T-helper 2 cell (primary cell): ENCODE measurements around the gene FARP2.

Experiments
- DNase-seq, 5 experiments: peaks; one replicate each; pipeline versions ENCODE4 v3.0.0 to v3.0.0-alpha.2; 2012 to 2022

FARP2 gene

DNA sequence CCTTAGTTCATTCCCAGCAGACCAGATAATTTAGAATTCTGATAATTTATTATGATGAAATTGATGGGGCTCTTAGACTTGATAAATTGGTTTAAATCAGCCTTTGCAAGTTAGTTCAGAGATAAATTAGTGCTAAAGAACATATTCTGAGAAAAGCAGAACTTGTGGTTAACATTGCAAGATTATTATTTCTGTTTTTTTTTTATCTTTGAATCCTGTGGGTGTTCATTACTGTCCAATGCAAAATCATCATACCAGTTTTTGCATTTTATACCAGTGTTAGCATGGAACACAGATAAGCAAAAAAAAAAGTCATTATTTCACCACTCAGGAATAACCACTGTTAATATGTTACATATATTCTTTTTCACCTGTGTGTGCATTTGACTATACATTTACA, 31.3 kb upstream of the FARP2 start:
- no peak for DNase-seq

DNA sequence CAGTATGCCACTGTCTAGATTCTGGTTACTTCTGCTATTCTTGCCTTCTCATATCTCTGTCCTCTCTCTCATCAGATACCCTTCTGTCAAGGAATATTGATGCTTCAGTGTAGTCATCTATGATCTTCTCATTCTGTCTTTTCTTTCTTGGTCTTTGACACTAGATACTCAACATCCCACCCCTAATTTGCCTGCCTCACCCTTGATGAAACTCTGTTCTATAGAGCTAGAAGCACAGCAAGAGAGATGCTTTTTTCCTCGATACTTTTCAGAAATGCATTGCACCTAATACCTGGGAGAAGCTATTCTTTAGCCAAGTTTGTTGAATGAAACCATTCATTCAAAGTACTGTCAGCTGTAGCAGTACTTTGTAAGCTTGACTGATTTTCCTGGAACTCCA, 30.8 kb upstream of the FARP2 start:
- DNase-seq, result no peak

DNA sequence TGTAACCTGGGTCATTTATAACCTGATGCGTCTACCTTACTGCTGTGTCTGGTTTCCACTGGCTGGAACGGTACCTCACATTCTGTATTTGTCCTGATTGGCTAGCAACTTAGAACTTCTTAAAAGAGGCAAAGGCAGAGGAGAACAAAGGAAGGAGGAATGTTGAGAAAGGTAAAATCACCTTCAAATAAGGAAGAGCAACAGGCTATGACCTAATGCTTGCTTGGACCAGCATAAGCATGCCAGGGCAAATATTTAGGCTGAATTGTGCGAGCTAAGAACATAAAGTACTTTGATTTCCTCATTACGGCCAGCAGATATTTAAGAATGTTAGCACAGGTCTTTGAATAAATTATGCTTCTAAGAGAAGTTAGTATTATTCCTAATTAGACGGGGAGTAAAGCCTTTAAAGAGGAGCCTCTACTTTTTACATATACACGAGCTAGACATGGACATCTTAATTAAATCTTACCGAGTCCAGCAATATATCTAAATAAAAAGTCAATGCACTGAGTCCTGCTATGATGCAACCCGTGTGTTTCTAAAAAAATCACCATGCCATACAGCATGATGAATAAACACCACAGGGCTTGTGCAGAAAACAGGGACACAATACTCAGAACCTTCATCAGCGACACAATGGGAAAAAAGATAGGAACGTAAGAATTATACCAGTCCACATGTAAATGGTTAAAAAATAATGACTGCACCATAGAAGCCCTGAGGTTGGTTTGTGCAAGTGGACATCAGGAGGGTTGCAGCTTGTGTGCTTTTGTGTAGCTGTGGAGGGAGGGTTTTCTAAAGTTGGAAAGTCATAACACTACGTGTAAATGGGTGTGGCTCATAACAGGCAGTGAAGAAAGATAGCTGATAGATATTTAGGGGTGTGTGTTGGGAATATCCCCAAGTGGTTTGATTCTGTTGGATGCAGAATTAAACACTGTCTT, 26.1 kb upstream of the FARP2 start:
- no peak for DNase-seq

DNA sequence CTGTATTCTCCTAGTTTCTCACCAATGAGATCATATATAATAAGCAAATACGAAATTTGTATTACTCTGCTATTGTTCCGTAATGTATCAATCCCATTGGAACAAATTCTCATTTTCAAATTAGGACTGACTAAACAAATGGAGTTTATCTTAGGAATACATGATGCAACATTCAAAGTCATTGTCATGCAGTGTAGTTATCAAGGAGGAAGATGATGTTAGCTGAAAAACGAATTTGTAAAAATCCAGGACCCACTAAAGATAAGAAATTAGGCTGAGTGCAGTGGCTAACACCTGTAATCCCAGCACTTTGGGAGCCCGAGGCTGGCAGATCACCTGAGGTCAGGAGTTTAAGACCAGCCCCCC, 25.5 kb upstream of the FARP2 start:
- DNase-seq, result no peak

DNA sequence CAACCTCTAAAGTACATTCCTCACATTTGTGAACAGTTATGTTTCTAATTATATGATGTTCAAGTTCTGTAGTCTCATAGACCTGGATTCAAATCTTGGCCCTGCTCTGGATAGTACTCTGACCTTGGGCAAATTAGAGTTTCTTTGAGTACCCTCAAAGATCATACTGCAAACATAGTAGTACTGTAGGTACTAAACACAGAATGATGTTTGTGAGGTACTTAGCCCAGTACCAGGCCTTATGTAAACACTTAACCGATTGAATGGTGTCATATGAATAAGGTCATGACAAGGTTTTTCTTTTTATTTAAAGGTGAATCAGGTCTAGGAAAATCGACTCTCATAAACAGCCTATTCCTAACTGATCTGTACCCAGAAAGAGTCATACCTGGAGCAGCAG, 21.3 kb upstream of the FARP2 start:
- DNase-seq, result no peak

DNA sequence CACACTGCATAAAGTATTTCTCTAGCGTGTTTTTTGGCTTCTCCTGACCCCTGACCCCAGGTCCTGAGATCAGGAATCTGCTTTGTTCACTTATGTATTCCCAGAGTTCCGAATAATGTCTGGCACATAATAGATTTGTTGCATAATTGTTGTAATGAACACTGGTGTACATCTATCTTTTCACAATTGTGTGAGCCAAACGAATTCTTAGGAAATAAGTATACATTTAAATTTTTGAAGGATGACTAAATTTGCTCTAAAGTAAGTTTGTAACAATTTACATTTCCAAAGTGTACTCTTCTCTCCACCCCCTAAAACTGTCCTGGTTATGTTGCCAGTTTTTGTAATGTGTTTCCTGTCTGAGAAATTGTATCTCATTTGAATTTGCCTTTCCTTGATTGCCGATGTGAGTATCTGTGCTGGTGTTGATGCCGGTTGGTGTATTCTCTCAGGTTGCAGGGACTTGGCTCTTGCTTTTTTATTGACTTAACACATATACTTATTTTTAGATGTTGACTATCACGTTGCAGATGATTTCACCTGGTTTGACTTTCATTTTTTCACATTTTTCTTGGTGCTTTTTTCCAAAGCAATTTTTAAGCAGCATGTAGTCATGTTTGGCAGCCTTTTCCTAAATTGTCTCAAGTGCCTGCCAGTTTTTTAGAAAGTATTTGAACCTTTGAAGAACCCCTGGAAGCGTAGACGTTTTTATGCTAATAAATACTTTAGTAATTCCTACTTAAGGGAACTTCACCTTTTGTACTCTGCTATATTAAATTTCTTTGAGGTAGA, 16.1 kb upstream of the FARP2 start:
- DNase-seq, result no peak

DNA sequence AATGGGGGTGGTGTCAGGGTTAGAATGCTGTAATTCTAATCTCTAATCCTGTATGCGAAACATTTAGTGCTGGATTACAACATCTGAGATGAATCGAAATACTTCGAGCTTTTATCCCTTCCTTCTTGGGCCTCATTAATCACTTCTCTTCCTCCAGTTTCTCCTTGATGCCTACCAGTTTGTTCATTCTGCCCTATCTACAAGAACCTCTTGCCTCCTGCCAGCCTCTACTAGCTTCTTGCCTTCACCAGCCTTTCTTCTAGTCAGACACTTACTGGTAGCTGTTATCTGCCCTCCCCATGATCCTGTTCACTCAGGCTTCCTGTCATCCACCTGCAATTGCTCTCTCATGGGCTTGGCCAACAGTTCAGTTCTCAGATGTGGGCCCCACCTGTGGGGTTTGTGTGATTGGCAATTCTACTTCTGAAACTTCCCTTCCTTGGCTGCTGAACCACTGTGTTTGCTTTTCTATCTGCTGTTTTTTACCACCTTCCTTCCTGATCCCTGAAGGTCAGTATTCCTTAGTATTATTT, 15.4 kb upstream of the FARP2 start:
- DNase-seq, result peak in 1 of 5 experiments; percentile 24

DNA sequence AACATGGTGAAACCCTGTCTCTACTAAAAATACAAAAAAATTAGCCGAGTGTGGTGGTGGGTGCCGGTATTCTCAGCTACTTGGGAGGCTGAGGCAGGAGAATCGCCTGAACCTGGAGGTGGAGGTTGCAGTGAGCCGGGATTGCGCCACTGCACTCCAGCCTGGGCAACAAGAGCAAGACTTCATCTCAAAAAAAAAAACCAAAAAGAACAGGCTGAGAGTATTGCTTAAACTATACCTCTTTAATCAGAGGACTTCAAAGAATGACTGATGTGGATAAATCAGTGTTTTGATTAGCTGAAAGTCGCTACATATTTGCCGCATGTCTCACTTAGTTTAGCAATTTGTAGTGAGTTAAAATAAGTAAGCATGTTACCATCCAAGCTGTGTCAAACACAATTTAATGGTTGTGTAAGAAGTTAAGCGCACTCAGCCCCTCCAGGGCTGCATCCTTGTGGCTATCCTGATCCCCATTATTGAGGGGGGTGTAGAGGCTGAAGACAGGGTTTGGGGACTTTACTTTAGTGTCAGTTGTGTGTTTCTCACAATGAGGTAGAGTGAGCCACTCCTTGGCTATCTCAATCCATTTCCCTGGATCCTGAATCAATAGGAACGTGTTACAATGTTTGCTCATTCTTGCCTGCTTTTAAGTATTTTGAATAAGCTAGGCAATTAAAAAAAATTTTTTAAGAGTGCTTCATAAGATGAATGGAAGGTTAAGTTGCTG, 11.0 kb upstream of the FARP2 start:
- DNase-seq, result no peak

DNA sequence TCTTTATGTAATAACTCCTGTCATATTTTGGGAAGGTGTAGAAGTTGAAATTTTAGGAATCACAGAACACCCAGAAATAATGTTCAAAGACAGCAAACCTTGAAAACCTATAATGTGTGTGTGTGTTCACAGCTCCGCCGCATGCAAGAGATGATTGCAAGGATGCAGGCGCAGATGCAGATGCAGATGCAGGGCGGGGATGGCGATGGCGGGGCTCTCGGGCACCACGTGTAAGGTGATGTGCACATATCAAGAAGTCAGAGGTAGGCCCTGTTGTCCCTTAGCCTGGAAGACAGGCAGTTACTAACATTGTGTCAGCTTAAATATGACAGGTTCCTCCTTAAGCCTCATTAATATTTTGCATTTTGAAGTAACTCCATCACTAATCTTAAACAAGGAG, 6.1 kb upstream of the FARP2 start:
- DNase-seq, result no peak

DNA sequence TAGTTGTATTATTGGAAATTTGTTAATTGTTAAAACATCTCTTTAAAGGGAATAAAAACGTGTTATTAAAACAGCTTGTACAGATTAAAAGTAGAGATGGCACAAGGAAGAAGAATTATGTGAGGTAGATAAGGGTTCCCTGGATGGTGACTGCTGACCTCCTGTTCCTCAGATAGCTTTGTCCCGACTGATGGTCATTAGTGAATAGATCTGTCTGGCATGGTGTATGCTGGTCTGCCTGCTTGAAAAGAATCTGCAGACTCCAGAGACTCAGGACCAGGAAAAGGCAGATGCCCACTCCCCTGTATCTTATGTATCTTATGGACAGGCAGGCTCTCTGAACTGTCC, 5.6 kb upstream of the FARP2 start:
- DNase-seq, result no peak

DNA sequence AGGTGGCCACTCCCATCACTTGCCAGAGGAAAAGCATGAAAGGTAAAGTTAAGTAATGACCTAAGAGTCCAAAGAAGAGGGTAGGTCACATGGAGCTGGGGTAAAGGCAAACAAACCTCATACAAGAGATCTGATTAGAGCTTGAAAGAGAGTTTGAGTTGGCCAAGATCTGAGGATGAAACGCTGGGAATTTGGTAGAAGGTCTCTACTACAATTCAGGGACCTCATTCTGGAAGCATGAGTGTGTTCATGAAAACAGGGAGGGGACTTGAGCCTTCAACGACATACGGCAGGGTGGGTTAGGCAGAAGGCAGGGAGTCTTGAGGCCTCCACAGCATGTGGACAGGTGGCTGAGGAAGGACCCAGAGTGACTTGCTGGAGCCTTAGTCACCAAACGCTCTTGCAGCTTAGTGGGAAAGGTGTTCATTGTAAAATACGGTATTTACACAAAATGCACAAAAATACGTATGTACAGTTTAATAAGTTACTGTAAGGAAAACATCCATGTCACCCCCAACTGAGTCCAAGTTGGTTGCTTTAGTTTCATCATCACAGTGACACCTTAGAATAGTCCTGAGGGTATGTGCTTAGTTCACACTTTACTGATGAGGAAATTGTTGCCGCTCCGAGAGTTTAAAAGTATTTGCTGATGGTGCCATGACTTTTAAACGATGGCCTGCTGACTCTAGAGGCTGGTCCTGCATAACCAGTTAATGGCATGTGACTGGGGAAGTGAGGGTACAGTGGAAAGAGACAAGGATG, 5.0 kb upstream of the FARP2 start:
- DNase-seq, result no peak

DNA sequence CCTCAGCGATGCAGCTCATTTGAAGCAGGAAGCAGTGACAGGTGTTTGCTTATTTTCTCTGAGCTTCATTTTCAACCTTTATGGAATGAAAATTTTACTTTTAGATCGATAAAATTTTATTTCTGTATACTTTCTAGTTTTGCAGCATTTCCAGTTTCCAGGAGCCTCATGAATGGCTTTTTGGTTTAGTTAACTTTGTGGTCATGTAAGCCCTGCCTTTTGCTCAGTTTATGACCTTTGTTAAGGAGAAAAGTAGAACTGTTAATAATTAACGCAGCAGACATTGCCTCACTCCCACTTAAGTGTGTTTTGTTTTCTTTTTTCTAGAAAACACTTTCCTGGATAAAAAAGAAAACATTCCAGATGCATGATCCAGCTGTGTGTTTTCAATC, 4.4 kb upstream of the FARP2 start:
- DNase-seq, result no peak

DNA sequence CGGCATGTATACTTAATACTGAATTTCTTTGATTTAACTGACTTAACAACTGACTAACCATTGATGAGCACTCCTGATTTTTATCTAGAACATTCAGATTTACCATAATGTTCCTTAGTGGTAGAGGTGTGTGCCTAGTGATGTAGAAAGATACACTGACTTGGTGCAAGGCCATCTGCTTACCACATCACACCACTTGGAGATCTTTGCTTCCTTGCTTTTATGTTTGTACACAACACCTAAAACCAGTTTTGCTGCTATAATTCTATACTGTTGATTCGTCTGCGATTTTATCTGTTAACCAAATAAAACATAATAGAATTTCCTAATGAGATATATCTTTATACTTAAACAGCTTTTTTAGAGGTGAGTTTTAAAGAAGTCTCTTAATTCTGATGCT, 3.9 kb upstream of the FARP2 start:
- peak in 1 of 5 experiments; percentile 48 for DNase-seq

DNA sequence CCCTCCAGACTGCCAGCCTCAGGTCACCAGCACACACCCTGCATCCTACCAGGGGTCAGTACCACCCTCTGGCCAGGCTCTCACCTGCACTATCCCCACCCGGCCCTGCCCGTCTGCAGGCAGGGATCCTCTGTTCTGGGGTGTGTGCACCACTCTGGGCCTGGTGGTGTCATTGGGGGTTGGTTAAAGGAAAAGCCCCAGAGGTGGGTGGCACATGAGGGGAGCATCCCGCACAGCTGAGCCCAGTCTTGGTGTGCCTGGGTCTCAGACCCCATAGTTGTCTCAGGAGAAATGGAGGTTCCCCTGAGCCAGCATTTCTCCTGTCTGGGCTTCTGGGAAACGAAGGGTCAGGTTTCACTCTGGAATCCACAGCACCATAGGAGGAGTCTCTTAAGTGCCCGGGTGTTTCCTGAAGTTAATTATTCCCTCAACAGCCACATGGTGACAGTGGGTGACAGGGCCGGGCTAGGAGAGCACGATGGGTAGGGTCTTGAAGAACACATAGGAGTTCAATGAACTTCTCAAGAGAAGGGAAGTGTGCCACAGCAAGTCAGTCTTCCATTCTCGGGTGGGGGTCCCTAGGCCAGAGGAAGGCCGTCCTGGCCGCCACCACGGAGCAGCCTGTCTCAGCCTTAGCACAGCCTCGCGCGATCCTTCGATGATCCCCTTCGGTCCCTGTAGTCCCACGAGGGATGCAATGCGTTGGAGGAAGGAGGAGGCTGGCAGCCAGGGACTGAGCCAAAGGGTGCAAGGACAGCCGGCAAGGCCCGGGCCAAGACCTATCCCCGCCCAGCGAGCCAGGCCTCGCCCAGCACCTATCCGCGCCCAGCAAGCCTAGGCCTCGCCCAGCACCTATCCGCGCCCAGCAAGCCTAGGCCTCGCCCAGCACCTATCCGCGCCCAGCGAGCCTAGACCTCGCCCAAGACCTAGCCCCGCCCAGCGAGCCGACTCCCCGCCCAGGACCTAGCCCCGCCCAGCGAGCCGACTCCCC, 1.1 kb upstream of the FARP2 start:
- peak; percentile 48 to 83 (median 61) for DNase-seq

DNA sequence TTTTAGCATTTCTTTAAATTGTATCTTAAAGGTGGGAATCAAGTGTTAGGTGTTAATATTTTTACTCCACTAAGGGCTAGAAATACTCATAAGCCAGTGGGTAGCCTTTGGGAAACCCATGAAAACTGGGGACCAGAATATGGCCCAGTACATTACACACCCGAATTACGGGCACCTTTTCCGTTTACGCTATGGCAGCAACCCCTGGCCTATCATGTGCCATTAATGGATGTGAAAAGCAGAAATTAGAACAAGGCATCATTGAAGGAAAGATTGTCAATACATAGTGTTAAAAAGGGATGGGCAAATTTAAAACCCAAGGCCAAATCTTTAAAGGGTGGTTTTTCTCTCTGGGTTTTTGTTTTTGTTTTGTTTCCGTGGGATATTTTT, 781 bp downstream of the FARP2 start:
- no peak for DNase-seq

DNA sequence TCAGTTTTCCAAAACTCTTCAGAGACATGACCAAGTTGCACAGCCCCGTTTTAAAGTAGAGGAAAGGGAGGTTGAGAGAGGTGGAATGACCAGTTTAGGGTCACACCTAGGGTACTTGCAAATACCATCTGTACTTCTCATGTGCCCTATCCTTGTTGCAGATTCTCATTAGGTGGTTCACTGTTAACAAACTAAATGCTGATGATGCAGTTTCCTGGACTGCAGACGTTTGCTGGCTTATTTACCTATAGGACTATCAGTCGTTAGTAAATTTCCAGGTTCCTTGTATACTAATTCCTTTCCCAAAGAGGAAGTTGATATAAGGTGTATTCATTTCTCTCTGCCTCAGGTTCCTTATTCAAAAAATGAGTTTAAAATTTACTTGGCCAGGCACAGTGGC, 1.4 kb downstream of the FARP2 start:
- DNase-seq, result no peak

DNA sequence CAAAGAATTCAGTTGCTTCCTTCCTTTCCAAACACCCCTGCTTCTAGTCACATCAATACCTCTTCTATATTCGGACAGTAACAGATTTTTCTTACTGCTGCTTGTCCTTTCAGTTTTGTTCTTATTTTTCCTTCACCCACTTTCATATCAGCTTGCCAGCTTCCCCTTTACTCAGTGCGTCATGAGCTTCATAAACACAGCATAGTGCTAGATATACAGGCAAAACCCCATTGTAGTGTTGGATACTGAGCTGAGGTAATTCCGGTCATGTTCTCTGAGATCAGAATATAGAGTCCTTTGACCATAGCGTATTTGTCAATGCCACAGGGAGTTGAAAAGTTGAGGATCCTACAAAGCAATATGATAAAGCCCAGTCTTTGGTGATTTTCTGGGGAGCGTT, 2.4 kb downstream of the FARP2 start:
- DNase-seq, result peak in 1 of 5 experiments; percentile 54

DNA sequence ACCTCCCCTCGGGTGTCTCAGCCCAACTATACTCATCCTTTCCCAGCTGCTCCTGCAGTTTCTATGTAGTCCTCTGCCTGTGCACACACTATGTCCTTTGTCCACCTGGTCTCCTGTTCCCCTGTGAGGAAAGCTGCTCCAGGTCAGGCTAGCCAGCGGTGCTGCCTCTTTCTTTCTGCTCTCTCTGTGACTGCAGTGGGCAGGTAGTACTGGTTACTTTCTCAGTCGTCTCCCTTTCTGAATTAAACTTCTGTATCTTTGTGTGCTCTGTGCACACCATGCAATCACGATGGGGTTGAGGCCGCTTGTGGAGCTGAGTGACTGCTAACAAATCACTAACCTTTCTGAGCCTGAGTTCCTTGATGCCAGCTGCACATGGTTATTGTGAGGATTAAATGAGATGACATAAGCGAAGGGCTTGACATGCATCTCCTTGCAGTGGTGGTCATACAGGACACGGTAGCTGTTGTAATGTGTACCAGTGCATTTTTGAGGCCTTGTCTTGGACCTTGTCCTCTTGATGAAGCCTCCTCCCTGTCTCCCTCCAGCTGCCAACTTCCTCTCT, 3.5 kb downstream of the FARP2 start:
- no peak for DNase-seq

DNA sequence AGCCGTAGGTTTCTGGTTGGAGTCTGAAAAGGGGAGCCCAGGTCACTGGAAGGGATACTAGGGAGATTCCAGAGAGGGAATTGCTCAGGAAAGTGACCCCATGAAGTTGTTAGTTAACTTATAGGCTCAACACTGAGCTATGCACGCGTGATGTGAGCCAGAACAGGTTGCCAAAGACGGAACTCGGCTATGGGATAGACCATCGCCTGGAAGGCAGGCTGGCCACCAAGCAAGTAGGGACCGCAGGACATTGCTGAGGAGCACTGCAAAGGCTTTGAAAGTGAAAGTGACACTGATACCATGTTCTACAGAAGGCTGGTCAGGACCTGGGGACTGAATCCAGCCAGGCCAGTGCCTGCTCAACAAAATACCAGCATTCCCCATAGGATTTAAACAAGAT, 7.3 kb downstream of the FARP2 start:
- DNase-seq, result no peak

DNA sequence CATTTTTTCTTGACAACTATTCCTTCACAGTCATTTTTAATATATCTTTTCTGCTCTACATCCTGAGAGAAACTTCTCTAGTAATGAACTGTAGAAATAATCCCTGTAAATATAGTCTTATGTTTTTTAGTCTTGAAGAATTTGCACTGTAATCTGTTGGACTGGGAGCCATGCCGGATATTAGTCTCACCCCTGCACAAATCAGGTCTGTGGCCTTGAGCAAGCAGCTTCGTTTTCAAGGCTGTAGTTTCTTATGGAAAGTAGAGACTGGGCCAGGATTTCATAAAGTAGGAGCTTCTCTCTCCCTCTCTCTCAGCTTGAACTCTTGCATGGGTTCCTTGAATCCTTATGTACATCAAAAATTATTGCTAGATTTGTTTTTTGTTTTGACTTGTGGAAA, 8.7 kb downstream of the FARP2 start:
- DNase-seq, result no peak

DNA sequence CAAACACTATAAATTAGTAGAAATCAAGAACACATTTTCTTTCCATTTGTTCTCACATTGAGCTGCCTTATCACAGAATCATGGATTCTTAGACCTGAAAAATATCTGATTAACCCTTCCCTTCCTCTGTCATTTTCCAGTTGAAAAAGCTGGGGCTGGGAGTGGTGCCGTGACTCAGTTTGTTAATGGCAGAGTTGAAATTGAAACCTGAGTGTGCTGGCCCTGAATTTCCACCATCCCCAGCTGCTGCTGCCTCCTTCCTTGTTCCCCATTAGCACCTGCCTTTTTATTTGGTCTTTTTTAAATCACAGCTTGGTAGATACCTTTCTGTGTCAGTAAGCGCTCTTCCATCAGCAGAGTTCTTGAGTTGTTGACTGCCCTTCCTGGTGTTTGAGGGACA, 10.6 kb downstream of the FARP2 start:
- no peak for DNase-seq
